Cardiac muscle cell (in vitro differentiated cells and primary cell): ENCODE measurements around the gene KCTD18. TPM values are rescaled to one million over a fixed set of nuclear protein-coding genes. Genes with fewer than 3 reads are reported as not detected.

Source experiments
- DNase-seq, 2 donors: peaks; one replicate each; pipeline versions ENCODE4 v3.0.0 to v3.0.0-alpha.2; 2010 to 2017; ENCODE audit warnings: low read depth in 1 of 2, low spot score in 1 of 2
- H3K27ac ChIP-seq: fragments of 200-600 bp; sonication (generic); 2 replicates; pipeline ENCODE4 v1.5.1; 2016
- H3K27me3 ChIP-seq: fragments of 200-600 bp; sonication (generic); 2 replicates; pipeline ENCODE4 v1.6.0; 2016; ENCODE audit warnings: control low read depth
- H3K36me3 ChIP-seq: fragments of 200-600 bp; sonication (generic); 2 replicates; pipeline ENCODE4 v1.5.1; 2016; ENCODE audit warnings: control low read depth
- H3K4me1 ChIP-seq: fragments of 200-600 bp; sonication (generic); 2 replicates; pipeline ENCODE4 v1.8.1; 2017; ENCODE audit warnings: low read depth, mild to moderate bottlenecking, mixed run types
- H3K4me3 ChIP-seq: fragments of 200-600 bp; sonication (generic); 2 replicates; pipeline ENCODE4 v1.5.1; 2016; ENCODE audit warnings: mild to moderate bottlenecking
- H3K9me3 ChIP-seq: fragments of 200-600 bp; sonication (generic); 2 replicates; pipeline ENCODE4 v1.5.1; 2017; ENCODE audit warnings: low read depth, mild to moderate bottlenecking, control low read depth
- CTCF ChIP-seq: IDR thresholded peaks from 2 replicates; pipeline ENCODE4 v1.5.1; 2012; ENCODE audit warnings: low read depth, mild to moderate bottlenecking, low read length
- polyA plus RNA-seq: library from polyadenylated mRNA; unstranded; fragments of >200 nt; fragmentation: Nextera tagmentation; extraction: Ambion mirVana; gene quantifications from 2 replicates; pipeline ENCODE4 v1.2.1, GENCODE V29; 2016
- total RNA-seq: library from RNA; depleted of rRNA; stranded (reverse); fragments of >200 nt; gene quantifications from 2 replicates; pipeline ENCODE4 v1.2.3, GENCODE V29; 2016

The KCTD18 gene
- total and polyA plus RNA-seq, 2 experiments from 2014 or later: 12.5 to 20.8 TPM

- peaks cover 2% of the 10 kb centered on the region for H3K36me3 ChIP-seq
- no peaks in the 10 kb centered on the region for H3K4me1 ChIP-seq
- H3K27ac ChIP-seq: no peak overlapping the region
- no peak overlapping the region for H3K4me3 ChIP-seq
- no peak for DNase-seq
- no peak for TF ChIP-seq CTCF
- H3K9me3 ChIP-seq: no peaks in the 10 kb centered on the region
- peaks cover 9% of the 10 kb centered on the region for H3K27me3 ChIP-seq
Measured at GRCh38 chr2:200528228-200528627, 18.4 kb upstream of the KCTD18 start.

- TF ChIP-seq CTCF: no peak
- no peaks in the 10 kb centered on the region for H3K36me3 ChIP-seq
- peaks cover 25% of the 10 kb centered on the region for H3K27me3 ChIP-seq
- H3K4me1 ChIP-seq: no peaks in the 10 kb centered on the region
- DNase-seq: peak; percentile 94 to 95
- H3K27ac ChIP-seq: peak within 1 kb of the TSS; percentile 59
- no peaks in the 10 kb centered on the region for H3K9me3 ChIP-seq
- H3K4me3 ChIP-seq: peak within 1 kb of the TSS; percentile 83
Measured at GRCh38 chr2:200525882-200526651, 16.2 kb upstream of the KCTD18 start, which contains the start of gene SGO2. Gene SGO2 (plus strand): TSS chr2:200526207. CDS start chr2:200532976, 6,769 bp downstream.

GRCh38 chr2:200525551-200525881 is 15.6 kb upstream of the KCTD18 start:
- H3K27me3 ChIP-seq: peaks cover 31% of the 10 kb centered on the region
- no peak overlapping the region for H3K27ac ChIP-seq

GRCh38 chr2:200525066-200525465 is 15.2 kb upstream of the KCTD18 start:
- no peaks in the 10 kb centered on the region for H3K9me3 ChIP-seq
- no peaks in the 10 kb centered on the region for H3K36me3 ChIP-seq
- H3K27me3 ChIP-seq: peaks cover 34% of the 10 kb centered on the region
- no peak overlapping the region for H3K27ac ChIP-seq
- H3K4me3 ChIP-seq: no peak overlapping the region
- no peak for TF ChIP-seq CTCF
- H3K4me1 ChIP-seq: no peaks in the 10 kb centered on the region
- no peak for DNase-seq

More at GRCh38 chr2:200525551-200525881, 15.6 kb upstream of the KCTD18 start:
- Histone ChIP-seq H3K4me3 (peak overlapping the region; percentile 83), H3K9me3 (no peaks in the 10 kb centered on the region), H3K36me3 (no peaks in the 10 kb centered on the region), H3K4me1 (no peaks in the 10 kb centered on the region)
- no peak for DNase-seq
- TF ChIP-seq CTCF: no peak

- Histone ChIP-seq H3K4me3 (no peak overlapping the region), H3K36me3 (no peaks in the 10 kb centered on the region), H3K4me1 (no peaks in the 10 kb centered on the region), H3K27me3 (peaks cover 48% of the 10 kb centered on the region), H3K9me3 (no peaks in the 10 kb centered on the region), H3K27ac (no peak overlapping the region)
- TF ChIP-seq CTCF: no peak
- no peak for DNase-seq
Measured at GRCh38 chr2:200523604-200524003, 13.7 kb upstream of the KCTD18 start.
